ENCODE measurements around the gene CBFA2T3. TPM values are rescaled to one million over a fixed set of nuclear protein-coding genes. Genes with fewer than 3 reads are reported as not detected.
"Not testable (repeated sequence)": the region's sequence is repeated elsewhere in the genome, so short reads cannot be mapped to it uniquely, and the experiment has no call there.

CBFA2T3 gene
- total RNA-seq, 1 experiment from 2014 or later, result 2.1 TPM

DNA sequence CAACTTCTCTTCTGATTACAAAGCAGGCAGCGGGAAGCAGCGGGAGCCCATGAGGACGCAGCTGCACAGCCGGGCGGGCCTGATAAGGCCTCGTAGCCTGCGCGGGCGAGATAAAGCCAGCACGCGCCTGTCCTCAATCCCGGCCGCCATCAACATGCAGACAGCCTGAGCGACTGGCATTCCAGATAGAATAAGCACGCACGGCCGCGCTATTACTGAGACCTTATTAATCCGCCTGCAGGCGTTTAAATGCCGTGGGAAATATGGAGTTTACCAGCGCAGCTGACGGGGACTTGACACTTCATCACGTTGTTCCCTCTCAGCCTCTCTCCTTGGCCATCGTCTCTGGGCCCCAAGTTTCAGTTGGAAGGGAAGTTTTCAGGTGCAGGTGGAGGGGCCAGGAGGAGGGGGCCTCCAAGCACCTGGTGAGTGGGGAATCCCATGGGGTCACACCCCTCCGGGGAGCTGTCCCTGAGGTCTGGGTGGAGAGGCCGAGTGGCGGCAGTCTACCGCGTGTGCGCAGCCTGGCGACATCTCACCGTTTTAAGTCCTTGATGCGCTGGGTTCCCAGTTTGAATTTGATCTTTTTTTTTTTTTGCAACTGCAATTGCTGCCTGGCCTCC is 27.3 kb upstream of the CBFA2T3 start:
- intact Hi-C loops (cut with micrococcal nuclease; ENCODE audit: unreplicated experiment), result loop anchor here (10.0 kb wide), 1 partner anchor 60 kb away; no protein-coding TSS in a partner anchor
- BruUV-seq (replicated peaks), result no TSS peak
- H3K27me3 Mint-ChIP-seq (ENCODE audit: insufficient read depth, unreplicated experiment), result peaks cover 25% of the 10 kb centered on the region
- H3K27ac Mint-ChIP-seq (ENCODE audit: unreplicated experiment), result no peak overlapping the region
- no peaks in the 10 kb centered on the region for H3K4me1 ChIP-seq
- no peaks in the 10 kb centered on the region for H3K36me3 Mint-ChIP-seq (ENCODE audit: insufficient read depth, unreplicated experiment)
- DNase-seq, result peak in 1 of 2 experiments; percentile 34
- H3K9me3 Mint-ChIP-seq (ENCODE audit: unreplicated experiment), result peaks cover 15% of the 10 kb centered on the region
- H3K4me3 ChIP-seq (ENCODE audit: low read depth, low read length), result no peak overlapping the region
- no peaks in the 10 kb centered on the region for H3K36me3 ChIP-seq (ENCODE audit: control insufficient read depth, insufficient read depth, low read length)
- H3K27me3 ChIP-seq (replicated peaks; ENCODE audit: control insufficient read depth, insufficient read depth, low read length), result no peaks in the 10 kb centered on the region; the same call in 1 of the 2 replicates
- TF ChIP-seq, protein P1, sequence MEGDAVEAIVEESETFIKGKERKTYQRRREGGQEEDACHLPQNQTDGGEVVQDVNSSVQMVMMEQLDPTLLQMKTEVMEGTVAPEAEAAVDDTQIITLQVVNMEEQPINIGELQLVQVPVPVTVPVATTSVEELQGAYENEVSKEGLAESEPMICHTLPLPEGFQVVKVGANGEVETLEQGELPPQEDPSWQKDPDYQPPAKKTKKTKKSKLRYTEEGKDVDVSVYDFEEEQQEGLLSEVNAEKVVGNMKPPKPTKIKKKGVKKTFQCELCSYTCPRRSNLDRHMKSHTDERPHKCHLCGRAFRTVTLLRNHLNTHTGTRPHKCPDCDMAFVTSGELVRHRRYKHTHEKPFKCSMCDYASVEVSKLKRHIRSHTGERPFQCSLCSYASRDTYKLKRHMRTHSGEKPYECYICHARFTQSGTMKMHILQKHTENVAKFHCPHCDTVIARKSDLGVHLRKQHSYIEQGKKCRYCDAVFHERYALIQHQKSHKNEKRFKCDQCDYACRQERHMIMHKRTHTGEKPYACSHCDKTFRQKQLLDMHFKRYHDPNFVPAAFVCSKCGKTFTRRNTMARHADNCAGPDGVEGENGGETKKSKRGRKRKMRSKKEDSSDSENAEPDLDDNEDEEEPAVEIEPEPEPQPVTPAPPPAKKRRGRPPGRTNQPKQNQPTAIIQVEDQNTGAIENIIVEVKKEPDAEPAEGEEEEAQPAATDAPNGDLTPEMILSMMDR (IDR thresholded peaks at IDR 0.05; ENCODE audit: insufficient read depth in 1 of 2, low read depth in 1 of 2, low read length in 1 of 2, severe bottlenecking in 1 of 2, unreplicated experiment in 1 of 2), result no peak
- ChIA-PET POLR2A (no interaction called here), CTCF (no interaction called here)
- H3K4me1 Mint-ChIP-seq (ENCODE audit: low read depth, unreplicated experiment), result peaks cover 8% of the 10 kb centered on the region
- H3K9me3 ChIP-seq, result no peaks in the 10 kb centered on the region; the same call in 1 of the 2 replicates
- H3K4me3 Mint-ChIP-seq (ENCODE audit: unreplicated experiment), result no peak overlapping the region

DNA sequence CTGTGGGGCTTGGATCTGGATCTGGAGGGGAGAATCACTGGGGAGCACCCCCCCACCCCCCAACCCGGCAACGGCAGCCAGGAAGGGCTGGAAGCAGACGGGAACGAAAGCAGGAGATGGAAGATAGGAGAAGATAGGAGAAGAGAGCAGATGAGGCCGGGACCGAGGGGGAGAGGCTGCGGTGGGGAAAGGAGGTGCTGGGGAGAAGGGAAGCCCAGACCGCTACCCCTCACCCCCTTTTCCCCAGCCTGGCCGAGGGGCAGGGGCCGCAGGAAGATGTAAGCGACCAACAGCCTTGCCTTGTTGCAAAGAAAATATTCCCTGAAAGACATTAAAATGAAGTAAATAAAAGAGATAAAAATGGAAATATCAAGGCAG is 26.8 kb upstream of the CBFA2T3 start:
- no TSS peak for BruUV-seq (replicated peaks)
- no peaks in the 10 kb centered on the region for H3K4me1 ChIP-seq
- Mint-ChIP-seq H3K27me3 (ENCODE audit: insufficient read depth, unreplicated experiment) (peaks cover 25% of the 10 kb centered on the region), H3K4me3 (ENCODE audit: unreplicated experiment) (no peak overlapping the region), H3K36me3 (ENCODE audit: insufficient read depth, unreplicated experiment) (no peaks in the 10 kb centered on the region), H3K4me1 (ENCODE audit: low read depth, unreplicated experiment) (peaks cover 8% of the 10 kb centered on the region), H3K9me3 (ENCODE audit: unreplicated experiment) (peaks cover 17% of the 10 kb centered on the region), H3K27ac (ENCODE audit: unreplicated experiment) (no peak overlapping the region)
- no peak overlapping the region for H3K4me3 ChIP-seq (ENCODE audit: low read depth, low read length)
- TF ChIP-seq, protein P1 (IDR thresholded peaks at IDR 0.05; ENCODE audit: insufficient read depth in 1 of 2, low read depth in 1 of 2, low read length in 1 of 2, severe bottlenecking in 1 of 2, unreplicated experiment in 1 of 2), result no peak
- CTCF ChIA-PET, result no interaction called here
- no peak for DNase-seq
- H3K27me3 ChIP-seq (replicated peaks; ENCODE audit: control insufficient read depth, insufficient read depth, low read length), result no peaks in the 10 kb centered on the region; the same call in 1 of the 2 replicates
- H3K36me3 ChIP-seq (ENCODE audit: control insufficient read depth, insufficient read depth, low read length), result no peaks in the 10 kb centered on the region
- POLR2A ChIA-PET, result no interaction called here
- H3K9me3 ChIP-seq, result no peaks in the 10 kb centered on the region; the same call in 1 of the 2 replicates
- intact Hi-C loops (cut with micrococcal nuclease; ENCODE audit: unreplicated experiment), result loop anchor here (10.0 kb wide), 1 partner anchor 59 kb away; no protein-coding TSS in a partner anchor

- H3K4me3 ChIP-seq (ENCODE audit: low read depth, low read length), result no peak overlapping the region
- TF ChIP-seq, protein P1 (IDR thresholded peaks at IDR 0.05; ENCODE audit: insufficient read depth in 1 of 2, low read depth in 1 of 2, low read length in 1 of 2, severe bottlenecking in 1 of 2, unreplicated experiment in 1 of 2), result no peak
- Mint-ChIP-seq H3K9me3 (ENCODE audit: unreplicated experiment) (peaks cover 20% of the 10 kb centered on the region), H3K4me1 (ENCODE audit: low read depth, unreplicated experiment) (peaks cover 8% of the 10 kb centered on the region), H3K36me3 (ENCODE audit: insufficient read depth, unreplicated experiment) (no peaks in the 10 kb centered on the region), H3K27me3 (ENCODE audit: insufficient read depth, unreplicated experiment) (peaks cover 25% of the 10 kb centered on the region), H3K27ac (ENCODE audit: unreplicated experiment) (no peak overlapping the region), H3K4me3 (ENCODE audit: unreplicated experiment) (no peak overlapping the region)
- no peaks in the 10 kb centered on the region for H3K4me1 ChIP-seq
- POLR2A ChIA-PET, result no interaction called here
- CTCF ChIA-PET, result no interaction called here
- no peak for DNase-seq
- H3K27me3 ChIP-seq (replicated peaks; ENCODE audit: control insufficient read depth, insufficient read depth, low read length), result no peaks in the 10 kb centered on the region; the same call in 1 of the 2 replicates
- no peaks in the 10 kb centered on the region for H3K36me3 ChIP-seq (ENCODE audit: control insufficient read depth, insufficient read depth, low read length)
- intact Hi-C loops (cut with micrococcal nuclease; ENCODE audit: unreplicated experiment), result loop anchor here (10.0 kb wide), 1 partner anchor 58 kb away; no protein-coding TSS in a partner anchor
- peaks cover 3% of the 10 kb centered on the region; the same call in 1 of the 2 replicates for H3K9me3 ChIP-seq
- no TSS peak for BruUV-seq (replicated peaks)
Measured at GRCh38 chr16:89002851-89003830, 26.1 kb upstream of the CBFA2T3 start.

DNA sequence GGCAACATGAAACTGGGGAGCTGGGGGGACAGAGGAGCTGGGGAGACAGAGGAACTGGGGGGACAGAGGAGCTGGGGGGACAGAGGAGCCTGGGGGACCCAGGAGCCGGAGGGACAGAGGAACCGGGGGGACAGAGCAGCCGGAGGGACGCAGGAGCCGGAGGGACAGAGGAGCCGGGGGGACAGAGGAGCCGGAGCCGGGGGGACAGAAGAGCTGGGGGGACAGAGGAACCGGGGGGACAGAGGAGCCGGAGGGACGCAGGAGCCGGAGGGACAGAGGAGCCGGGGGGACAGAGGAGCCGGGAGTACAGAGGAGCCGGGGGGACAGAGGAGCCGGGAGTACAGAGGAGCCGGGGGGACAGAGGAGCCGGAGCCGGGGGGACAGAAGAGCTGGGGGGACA is 25.1 kb upstream of the CBFA2T3 start:
- CTCF ChIA-PET; H3K27ac Mint-ChIP-seq (ENCODE audit: unreplicated experiment); H3K36me3 ChIP-seq (ENCODE audit: control insufficient read depth, insufficient read depth, low read length): not testable (repeated sequence)

More for the DNA sequence above, 25.1 kb upstream of the CBFA2T3 start:
- not testable (repeated sequence) for DNase-seq; H3K4me1 Mint-ChIP-seq (ENCODE audit: low read depth, unreplicated experiment); H3K4me3 ChIP-seq (ENCODE audit: low read depth, low read length); H3K36me3 Mint-ChIP-seq (ENCODE audit: insufficient read depth, unreplicated experiment); H3K4me1 ChIP-seq; H3K27me3 ChIP-seq (replicated peaks; ENCODE audit: control insufficient read depth, insufficient read depth, low read length); BruUV-seq (replicated peaks); H3K4me3 Mint-ChIP-seq (ENCODE audit: unreplicated experiment)
- intact Hi-C loops (cut with micrococcal nuclease; ENCODE audit: unreplicated experiment), result loop anchor here (10.0 kb wide), 1 partner anchor 57 kb away; no protein-coding TSS in a partner anchor
- peaks cover 13% of the 10 kb centered on the region for H3K9me3 ChIP-seq
- POLR2A ChIA-PET, result interaction anchor here (0.6 kb wide), 1 partner anchor 245 kb away, joined by 4 read pairs; no protein-coding TSS in a partner anchor
- Mint-ChIP-seq H3K9me3 (ENCODE audit: unreplicated experiment) (peaks cover 30% of the 10 kb centered on the region), H3K27me3 (ENCODE audit: insufficient read depth, unreplicated experiment) (peaks cover 22% of the 10 kb centered on the region)

Measured in Caco-2 (cell line).